MCF 10A (cell line): ENCODE data around the gene PPP2R3A. TPM values are rescaled to one million over a fixed set of nuclear protein-coding genes. Genes with fewer than 3 reads are reported as not detected.
A peak's percentile ranks its signal among the peaks of the same experiment; 100 is the strongest.
"Not testable (repeated sequence)": the region's sequence is repeated elsewhere in the genome, so short reads cannot be mapped to it uniquely, and the experiment has no call there.

Experiments
- BruUV-seq: library from RNA; stranded (reverse); fragments of 400-500 nt; replicated peaks from 2 replicates; lab custom pipeline; 2021; lab: Mats Ljungman, UMichigan
- CTCF ChIA-PET: fragments of 300-600 bp; sonication (Branson Sonifier 250); formaldehyde crosslinking; extraction: SDS; loops from one replicate; lab custom pipeline; 2021; ENCODE audit warnings: antibody characterized with exemption, inconsistent platforms; lab: Yijun Ruan, JAX
- POLR2A ChIA-PET: fragments of 300-600, 350-650 bp; sonication (Branson Sonifier 250); formaldehyde crosslinking; extraction: SDS; loops from one replicate; lab custom pipeline; 2020; ENCODE audit warnings: antibody characterized with exemption, inconsistent platforms; lab: Yijun Ruan, JAX
- DNase-seq: peaks from one replicate; pipeline ENCODE4 v3.0.0-alpha.2; 2018; ENCODE audit not compliant: unreplicated experiment
- H3K27ac Mint-ChIP-seq: one replicate; pipeline ENCODE4 v1.8.0; 2022; ENCODE audit warnings: mild to moderate bottlenecking, low read depth, mixed read lengths; ENCODE audit not compliant: unreplicated experiment
- H3K27me3 Mint-ChIP-seq: one replicate; pipeline ENCODE4 v1.8.0; 2022; ENCODE audit warnings: mixed read lengths; ENCODE audit not compliant: insufficient read depth, unreplicated experiment
- H3K36me3 Mint-ChIP-seq: one replicate; pipeline ENCODE4 v1.8.0; 2022; ENCODE audit warnings: mild to moderate bottlenecking, moderate library complexity, mixed read lengths; ENCODE audit not compliant: insufficient read depth, unreplicated experiment
- H3K4me1 Mint-ChIP-seq: one replicate; pipeline ENCODE4 v1.8.0; 2022; ENCODE audit warnings: mixed read lengths; ENCODE audit not compliant: insufficient read depth, unreplicated experiment
- H3K4me3 Mint-ChIP-seq: one replicate; pipeline ENCODE4 v1.8.0; 2022; ENCODE audit warnings: mild to moderate bottlenecking, moderate library complexity, mixed read lengths; ENCODE audit not compliant: unreplicated experiment
- H3K9me3 Mint-ChIP-seq: one replicate; pipeline ENCODE4 v1.8.0; 2022; ENCODE audit warnings: mixed read lengths; ENCODE audit not compliant: unreplicated experiment
- intact Hi-C: fragments of 100-400 bp; cut with micrococcal nuclease; formaldehyde crosslinking; loops from 2 replicates; pipeline ENCODE4 v1.14.1; 2022
- total RNA-seq: library from RNA; stranded (reverse); gene quantifications from 2 replicates; pipeline ENCODE4 v1.2.3, GENCODE V29; 2022
- TF ChIP-seq, protein P1 (sequence below): fragments of 200-600 bp; IDR thresholded peaks from one replicate; pipeline ENCODE4 v1.8.0; 2022; ENCODE audit warnings: antibody characterized with exemption, mild to moderate bottlenecking; ENCODE audit not compliant: unreplicated experiment

Gene PPP2R3A
- total RNA-seq, 1 experiment from 2014 or later = 7.5 TPM

DNA sequence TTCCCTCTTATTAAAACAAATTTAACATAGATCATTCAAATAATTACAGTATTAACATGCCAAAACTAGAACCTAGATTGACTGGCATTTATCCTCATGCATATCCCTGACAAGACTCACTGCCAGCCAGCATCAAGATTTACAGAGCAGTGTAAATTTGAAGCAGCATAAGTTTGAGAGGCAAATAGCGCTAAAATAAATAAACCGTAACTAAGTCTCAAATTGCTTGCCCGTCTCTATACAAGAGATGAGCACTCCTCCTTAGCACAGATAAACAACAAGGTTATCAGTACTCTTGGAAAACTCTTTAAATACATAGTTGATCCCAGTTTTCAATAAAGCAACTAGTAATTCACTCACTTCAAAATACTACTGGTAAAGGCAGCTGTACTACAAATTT, 201.0 kb downstream of the PPP2R3A start:
- CTCF ChIA-PET = interaction anchor here (0.7 kb wide), 1 partner anchor 26 kb away, joined by 3 read pairs; no protein-coding TSS in a partner anchor
- POLR2A ChIA-PET = interaction anchor here (1.2 kb wide), 1 partner anchor 30 kb away, joined by 6 read pairs; the partner anchor contains the start of gene MSL2
- BruUV-seq = no TSS peak
- no peak for DNase-seq
- no peaks in the 10 kb centered on the region for H3K9me3 Mint-ChIP-seq
- TF ChIP-seq, protein P1, sequence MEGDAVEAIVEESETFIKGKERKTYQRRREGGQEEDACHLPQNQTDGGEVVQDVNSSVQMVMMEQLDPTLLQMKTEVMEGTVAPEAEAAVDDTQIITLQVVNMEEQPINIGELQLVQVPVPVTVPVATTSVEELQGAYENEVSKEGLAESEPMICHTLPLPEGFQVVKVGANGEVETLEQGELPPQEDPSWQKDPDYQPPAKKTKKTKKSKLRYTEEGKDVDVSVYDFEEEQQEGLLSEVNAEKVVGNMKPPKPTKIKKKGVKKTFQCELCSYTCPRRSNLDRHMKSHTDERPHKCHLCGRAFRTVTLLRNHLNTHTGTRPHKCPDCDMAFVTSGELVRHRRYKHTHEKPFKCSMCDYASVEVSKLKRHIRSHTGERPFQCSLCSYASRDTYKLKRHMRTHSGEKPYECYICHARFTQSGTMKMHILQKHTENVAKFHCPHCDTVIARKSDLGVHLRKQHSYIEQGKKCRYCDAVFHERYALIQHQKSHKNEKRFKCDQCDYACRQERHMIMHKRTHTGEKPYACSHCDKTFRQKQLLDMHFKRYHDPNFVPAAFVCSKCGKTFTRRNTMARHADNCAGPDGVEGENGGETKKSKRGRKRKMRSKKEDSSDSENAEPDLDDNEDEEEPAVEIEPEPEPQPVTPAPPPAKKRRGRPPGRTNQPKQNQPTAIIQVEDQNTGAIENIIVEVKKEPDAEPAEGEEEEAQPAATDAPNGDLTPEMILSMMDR = no peak
- H3K4me1 Mint-ChIP-seq = peaks cover 25% of the 10 kb centered on the region
- H3K36me3 Mint-ChIP-seq = no peaks in the 10 kb centered on the region
- peak overlapping the region; percentile 39 for H3K27ac Mint-ChIP-seq
- no peak overlapping the region for H3K4me3 Mint-ChIP-seq
- intact Hi-C loops = no loop called here
- H3K27me3 Mint-ChIP-seq = no peaks in the 10 kb centered on the region

DNA sequence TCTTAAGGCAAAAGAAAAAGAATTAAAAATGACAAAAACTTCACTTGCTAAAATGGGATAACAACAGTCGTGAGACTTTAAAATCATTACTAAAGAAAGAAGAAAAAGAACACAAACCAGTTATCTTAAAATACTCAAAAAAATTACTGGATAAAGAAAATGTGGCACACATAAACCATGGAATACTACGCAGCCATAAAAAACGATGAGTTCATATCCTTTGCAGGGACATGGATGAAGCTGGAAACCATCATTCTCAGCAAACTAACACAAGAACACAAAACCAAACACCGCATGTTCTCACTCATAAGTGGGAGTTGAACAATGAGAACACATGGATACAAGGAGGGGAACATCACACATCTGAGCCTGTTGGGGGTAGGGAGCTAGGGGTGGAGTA, 202.7 kb downstream of the PPP2R3A start:
- BruUV-seq, H3K36me3 Mint-ChIP-seq, H3K27ac Mint-ChIP-seq, H3K9me3 Mint-ChIP-seq, H3K4me3 Mint-ChIP-seq, DNase-seq, H3K27me3 Mint-ChIP-seq, intact Hi-C loops: not testable (repeated sequence)
- CTCF ChIA-PET = interaction anchor here (1.3 kb wide), 1 partner anchor 12 kb away, joined by 3 read pairs; no protein-coding TSS in a partner anchor
- POLR2A ChIA-PET = interaction anchor here (0.6 to 1.0 kb wide), 4 partner anchors 25 to 620 kb away, joined by 3 read pairs; no protein-coding TSS in a partner anchor
- peaks cover 15% of the 10 kb centered on the region for H3K4me1 Mint-ChIP-seq

DNA sequence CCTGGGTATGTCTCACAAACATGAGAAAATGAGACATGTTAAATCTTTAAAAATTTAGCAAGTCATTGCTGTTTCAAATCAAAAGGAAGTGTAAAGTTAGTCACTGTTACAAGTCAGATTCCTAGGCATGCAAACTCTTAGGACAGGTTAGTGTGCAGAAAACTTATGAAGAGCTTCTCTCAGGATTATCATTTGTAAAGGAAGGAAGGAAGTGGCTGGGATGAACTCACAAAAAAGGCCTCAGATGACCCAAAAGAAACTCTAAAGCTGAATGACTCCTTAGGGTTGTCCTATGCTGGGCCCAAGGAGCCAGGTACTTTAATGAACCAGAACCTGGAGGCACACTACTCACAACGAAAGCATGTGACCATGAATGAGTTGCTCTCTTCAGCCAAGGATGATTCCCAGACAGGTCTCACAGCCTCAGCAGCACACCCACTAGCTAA, 205.6 kb downstream of the PPP2R3A start:
- CTCF ChIA-PET = interaction anchor here (0.6 to 0.7 kb wide), 2 partner anchors 22 to 79 kb away, joined by 3 read pairs; partner anchors contain the start of gene PCCB
- POLR2A ChIA-PET = interaction anchor here (0.9 to 2.2 kb wide), 5 partner anchors 19 to 26 kb away, joined by 3 to 9 read pairs (median 3); partner anchors contain the start of gene MSL2
- H3K9me3 Mint-ChIP-seq = no peaks in the 10 kb centered on the region

DNA sequence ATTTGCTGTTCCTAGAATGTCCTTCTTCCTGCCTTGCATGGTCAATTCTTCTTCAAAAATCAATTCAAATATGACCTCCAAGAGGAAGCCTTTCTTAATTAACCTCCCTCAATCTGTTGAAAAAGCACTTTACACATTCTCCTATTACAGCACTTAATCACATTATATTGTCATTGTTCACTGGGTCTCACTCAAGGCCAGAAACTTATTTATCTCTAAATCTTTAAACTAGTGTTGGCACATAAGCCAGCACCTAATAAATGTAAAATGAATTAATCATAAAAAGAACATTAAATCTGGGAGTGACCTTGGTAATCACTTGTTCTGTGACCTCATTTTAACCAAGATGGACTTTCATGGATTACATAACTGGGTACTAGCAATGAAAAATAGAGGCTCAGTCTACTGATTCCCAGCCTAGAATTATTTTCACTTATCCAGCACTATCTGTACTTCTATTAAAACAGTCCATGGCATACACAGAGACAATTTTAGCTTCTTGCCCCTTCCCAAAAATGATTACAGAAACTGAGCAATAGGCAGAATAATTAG, 208.5 kb downstream of the PPP2R3A start:
- H3K27ac Mint-ChIP-seq = no peak overlapping the region
- POLR2A ChIA-PET = interaction anchor here (0.8 to 1.5 kb wide), 2 partner anchors 18 to 22 kb away, joined by 3 read pairs; partner anchors contain the start of gene MSL2
- H3K36me3 Mint-ChIP-seq = no peaks in the 10 kb centered on the region
- no peaks in the 10 kb centered on the region for H3K9me3 Mint-ChIP-seq
- BruUV-seq = no TSS peak
- DNase-seq = no peak
- peaks cover 5% of the 10 kb centered on the region for H3K4me1 Mint-ChIP-seq
- TF ChIP-seq, protein P1 = no peak
- no peaks in the 10 kb centered on the region for H3K27me3 Mint-ChIP-seq
- intact Hi-C loops = no loop called here
- CTCF ChIA-PET = interaction anchor here (1.2 to 1.3 kb wide), 2 partner anchors 9 to 19 kb away, joined by 3 read pairs; no protein-coding TSS in a partner anchor
- H3K4me3 Mint-ChIP-seq = no peak overlapping the region

More for the DNA sequence above, 205.6 kb downstream of the PPP2R3A start:
- no peaks in the 10 kb centered on the region for H3K36me3 Mint-ChIP-seq
- no peaks in the 10 kb centered on the region for H3K27me3 Mint-ChIP-seq
- DNase-seq = peak; percentile 18
- H3K27ac Mint-ChIP-seq = peak overlapping the region; percentile 54
- H3K4me1 Mint-ChIP-seq = no peaks in the 10 kb centered on the region
- BruUV-seq = no TSS peak
- intact Hi-C loops = no loop called here
- TF ChIP-seq, protein P1 = no peak
- no peak overlapping the region for H3K4me3 Mint-ChIP-seq
